Hypothalamus (tissue), 51 donors: ENCODE data around the gene KLF11.

Source experiments
- DNase-seq, 51 donors: peaks; one replicate each; lab custom pipeline; 2025; lab: John Stamatoyannopoulos, UW

The KLF11 gene

DNA sequence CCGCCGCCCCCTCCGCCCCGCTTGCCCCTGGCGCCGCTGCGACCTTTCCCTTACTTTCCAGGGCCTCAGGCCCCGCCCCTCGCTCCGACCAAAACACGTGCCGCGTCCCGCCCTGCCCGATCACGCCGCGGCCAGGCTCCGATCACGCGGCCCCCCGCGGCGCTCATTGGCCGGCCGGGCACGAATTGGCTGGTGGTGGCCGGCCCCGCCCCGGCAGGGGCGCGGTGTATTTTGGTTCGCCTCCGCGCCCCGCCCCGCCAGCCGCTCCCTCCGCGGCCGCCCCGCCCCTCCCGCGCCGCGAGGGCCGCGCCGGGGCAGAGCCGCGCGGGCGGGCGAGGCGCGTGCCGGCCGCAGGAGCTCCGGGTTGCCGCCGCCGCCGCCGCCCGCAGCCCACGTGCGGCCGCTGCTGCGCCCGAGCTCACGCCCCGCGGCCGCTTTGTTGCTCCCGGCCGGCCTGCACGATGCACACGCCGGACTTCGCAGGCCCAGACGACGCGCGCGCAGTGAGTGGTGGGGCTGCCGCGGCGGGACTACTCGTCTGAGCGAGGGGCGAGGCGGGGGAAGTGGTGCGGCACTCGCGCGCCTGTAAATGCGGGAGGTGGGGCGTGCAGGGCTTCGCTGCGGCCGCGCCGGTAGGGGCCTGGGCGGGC is at the start of gene KLF11:
Gene KLF11, plus strand, starts transcription at position 295 of the 650 bp plus-strand sequence. Its CDS starts 167 bp downstream, at position 462.
- DNase-seq = peak in 49 of 51 donors; percentile 17 to 86 (median 57)

DNA sequence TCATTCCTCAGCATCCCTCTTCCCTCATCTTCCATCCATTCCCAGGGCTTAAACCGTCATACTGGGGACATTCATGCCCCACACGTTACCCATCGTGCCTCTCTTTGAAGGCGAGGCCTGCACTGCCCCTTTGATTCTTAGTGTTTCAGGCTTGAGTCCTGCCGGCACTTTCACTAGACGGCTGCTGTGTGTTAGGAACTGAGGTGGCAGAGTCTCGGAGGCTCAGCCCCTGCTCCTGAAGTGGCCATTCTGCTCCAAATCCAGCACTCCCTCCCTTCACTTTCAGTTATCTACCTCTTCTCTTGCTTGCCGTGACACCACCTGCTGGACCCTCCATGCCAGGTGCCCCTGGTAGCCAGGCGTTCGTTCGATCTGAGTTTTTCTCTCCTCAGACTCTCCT is 48.9 kb upstream of the KLF11 start:
- no peak for DNase-seq

- no peak for DNase-seq
These were observed 48.3 kb upstream of the KLF11 start for GRCh38 chr2:9995059-9995458.

DNA sequence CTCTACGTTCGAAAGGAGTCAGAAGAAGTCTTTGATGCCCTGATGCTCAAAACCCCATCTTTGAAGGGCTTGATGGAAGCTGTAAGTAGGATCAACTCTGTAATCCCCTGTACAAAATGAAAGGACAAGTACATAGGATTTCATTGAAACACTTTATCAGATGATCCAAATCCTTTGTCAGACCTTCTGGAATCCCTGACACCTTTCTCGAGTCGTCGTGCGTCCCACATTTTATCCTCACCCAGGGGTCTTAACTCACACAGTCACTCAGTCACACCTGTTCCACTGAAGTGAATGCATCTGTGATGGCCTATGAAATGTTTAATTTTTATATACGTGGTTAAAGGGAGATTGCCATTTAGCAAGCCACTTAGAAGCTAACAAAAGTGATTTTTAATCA is 47.0 kb upstream of the KLF11 start:
- no peak for DNase-seq

GRCh38 chr2:9997936-9998335 is 45.4 kb upstream of the KLF11 start:
- DNase-seq = no peak

DNA sequence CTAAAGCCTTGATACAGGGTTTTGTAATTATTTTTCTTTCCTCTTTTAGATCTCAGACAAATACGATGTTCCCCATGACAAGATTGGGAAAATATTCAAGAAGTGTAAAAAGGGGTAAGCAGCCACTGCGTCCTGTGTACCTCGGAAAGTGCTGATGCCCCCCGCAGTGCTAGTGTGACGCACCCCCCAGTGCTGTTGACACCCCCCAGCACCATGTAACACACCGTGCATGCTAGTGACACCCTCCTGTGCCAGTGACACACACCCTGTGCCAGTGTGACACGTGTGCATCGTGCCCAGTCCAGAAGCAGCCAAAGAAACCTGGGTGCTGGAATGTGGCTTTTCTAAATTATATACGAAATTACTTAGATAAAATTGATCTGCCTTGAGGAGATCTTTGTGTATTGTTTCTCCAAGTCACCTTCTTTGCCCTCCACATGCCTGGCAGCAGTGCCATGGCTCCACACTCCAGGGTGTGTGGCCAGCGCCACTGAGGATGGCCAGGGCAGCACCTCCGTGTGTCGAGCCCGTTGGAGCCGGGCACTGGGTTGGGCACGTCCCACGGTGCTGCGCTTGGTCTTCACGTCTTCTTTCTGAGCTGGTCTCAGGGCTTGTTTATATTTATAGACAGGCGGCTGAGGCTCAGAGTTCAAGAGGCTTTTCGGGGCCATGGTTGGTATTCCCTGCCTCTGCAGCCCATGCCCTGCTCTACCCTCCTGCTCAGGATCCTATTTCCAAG is 44.3 kb upstream of the KLF11 start:
- DNase-seq = no peak

DNA sequence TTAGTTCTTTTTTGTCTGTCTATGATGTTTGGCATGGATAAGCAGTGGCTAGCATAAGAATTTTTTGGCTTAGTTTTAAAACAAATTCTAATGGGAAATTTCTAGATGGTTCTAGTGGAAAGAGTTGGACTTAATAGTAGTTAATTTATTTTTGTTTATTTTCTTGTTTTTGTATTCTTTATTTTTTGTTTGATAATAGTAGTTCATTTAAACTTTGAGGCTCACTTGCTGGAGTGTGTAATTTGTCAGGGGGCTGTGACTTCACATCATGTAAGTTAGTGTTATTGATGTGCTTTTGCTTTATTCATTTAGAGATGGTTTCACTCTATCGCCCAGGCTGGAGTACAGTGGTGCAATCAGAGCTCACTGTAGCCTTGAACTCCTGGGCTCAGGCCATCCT is 43.7 kb upstream of the KLF11 start:
- DNase-seq = no peak

DNA sequence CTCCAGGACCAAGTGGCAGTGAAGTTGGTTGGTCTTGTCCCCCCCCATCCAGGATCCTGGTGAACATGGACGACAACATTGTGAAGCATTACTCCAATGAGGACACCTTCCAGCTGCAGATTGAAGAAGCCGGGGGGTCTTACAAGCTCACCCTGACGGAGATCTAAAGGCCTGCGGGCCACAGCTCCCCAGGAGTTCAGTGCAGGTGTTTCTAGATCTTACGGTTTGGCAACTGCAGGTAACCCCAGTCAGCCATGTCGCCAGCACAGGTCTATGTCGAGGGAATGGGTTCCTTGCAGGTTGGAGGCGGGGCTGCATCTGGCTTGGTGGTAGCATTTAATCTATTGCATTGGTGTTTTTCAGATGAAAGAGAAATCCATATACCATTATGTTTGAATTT is 42.8 kb upstream of the KLF11 start:
- DNase-seq = no peak

GRCh38 chr2:10001586-10001985 is 41.8 kb upstream of the KLF11 start:
- DNase-seq = no peak

GRCh38 chr2:10002109-10002508 is 41.2 kb upstream of the KLF11 start:
- DNase-seq = no peak

DNA sequence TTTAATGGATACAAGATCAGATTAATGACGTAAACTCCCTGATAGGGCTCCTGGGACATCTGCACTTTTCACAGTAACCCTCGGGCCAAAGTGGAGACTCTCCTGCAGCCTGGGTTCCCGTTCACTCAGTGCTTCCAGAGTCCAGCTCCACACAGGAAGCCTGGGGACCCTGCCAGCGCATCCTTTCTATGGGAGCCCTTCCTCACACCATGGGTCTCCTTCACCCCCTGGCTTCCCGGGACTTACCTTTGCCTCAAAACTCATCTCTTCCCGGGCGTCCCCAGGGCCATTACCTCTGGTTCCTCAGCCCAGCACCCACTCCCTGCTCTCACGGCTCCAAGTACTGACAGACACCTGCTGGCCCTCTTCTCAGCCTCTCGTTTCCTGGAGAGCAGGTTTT is 40.7 kb upstream of the KLF11 start:
- DNase-seq = no peak

- no peak for DNase-seq
These were observed 39.9 kb upstream of the KLF11 start for GRCh38 chr2:10003206-10004125.

GRCh38 chr2:10004401-10004800 is 38.9 kb upstream of the KLF11 start:
- DNase-seq = no peak

DNA sequence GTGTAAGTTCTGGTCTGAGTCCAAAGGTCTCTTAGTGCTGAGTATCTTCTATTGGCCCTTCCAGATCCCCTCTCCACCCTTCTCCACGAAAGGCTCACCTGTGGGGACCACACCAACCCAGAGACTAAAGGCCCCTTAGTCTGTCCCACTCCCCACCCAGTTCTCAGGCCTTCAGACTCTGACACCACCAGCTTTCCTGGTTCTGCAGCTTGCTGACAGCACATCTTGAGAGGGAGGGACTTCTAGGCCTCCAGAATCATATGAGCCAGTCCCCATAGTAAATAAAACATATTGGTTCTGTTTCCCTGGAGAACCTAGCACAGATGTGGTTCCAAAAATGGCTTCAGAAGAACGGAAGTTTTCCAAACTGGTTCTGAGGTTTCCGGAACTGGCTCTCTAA is 38.5 kb upstream of the KLF11 start:
- no peak for DNase-seq

DNA sequence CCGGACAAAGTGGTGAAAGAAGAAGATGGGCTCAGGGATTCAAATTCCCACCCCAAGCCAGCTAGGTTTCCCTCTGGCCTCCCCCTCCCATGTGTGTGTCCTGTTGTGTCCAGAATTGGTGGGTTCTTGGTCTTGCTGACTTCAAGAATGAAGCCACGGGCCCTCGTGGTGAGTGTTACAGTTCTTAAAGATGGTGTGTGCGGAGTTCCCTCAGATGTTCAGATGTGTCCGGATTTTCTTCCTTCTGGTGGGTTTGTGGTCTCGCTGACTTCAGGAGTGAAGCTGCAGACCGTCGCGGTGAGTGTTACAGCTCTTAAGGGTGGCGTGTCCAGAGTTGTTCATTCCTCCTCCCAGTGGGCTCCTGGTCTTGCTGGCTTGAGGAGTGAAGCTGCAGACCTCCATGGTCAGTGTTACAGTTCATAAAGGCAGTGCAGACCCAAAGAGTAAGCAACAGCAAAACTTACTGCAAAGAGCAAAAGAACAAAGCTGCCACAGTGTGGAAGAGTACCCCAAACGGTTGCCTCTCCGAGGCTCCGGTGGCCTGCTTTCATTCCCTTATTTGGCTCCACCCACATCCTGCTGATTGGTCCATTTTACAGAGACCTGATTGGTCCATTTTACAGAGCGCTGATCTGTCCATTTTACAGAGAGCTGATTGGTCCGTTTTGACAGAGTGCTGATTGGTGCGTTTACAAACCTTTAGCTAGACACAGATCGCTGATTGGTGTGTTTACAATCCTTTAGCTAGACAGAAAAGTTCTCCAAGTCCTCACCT is 37.7 kb upstream of the KLF11 start:
- no peak for DNase-seq

DNA sequence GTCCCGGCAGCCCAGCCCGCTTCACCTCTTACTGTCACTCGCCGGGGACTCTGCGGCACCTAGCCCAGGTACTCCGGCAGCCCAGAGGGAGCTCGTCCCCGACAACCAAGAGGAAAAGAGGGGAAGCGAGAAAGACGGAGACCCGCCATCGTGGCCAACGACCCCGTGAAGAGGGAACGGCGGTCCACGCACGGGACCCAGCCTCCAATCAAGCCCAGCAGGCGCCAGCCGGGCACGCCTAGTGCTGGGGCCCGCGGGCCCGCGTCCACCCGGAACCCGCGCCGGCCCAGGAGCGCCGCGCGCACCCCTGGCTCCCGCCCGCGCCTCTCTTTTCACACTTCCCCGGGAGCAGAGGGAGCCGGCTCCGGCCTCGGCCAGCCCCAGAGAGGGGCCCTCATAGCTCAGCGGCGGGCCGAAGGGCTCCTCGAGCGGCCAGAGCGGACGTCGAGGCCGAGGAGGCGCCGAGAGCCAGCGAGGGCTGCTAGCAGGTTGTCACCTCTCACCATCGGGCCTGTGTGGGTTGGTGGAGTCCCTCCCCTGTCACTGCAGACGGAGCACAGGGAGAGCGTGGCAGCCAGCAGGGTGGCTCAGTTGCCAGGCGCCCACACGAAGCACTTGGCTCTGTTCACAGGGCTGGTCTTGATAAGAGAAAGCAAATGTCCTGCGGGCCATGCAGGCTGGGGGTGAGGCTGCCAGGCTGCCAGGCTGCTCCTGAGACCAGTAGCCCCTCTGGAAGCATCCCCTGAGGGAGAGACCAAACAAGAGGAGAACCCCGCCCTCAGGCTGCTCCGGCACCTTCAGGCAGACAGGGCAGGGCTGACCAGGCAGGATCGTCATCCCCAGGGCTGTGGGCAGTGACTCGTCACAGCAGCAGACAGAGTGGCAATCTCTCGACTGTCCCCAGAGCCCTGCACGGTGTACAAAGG is 36.9 kb upstream of the KLF11 start:
- peak in 1 of 51 donors; percentile 44 for DNase-seq

GRCh38 chr2:10007435-10007834 is 35.9 kb upstream of the KLF11 start:
- no peak for DNase-seq

- no peak for DNase-seq
These were observed 35.2 kb upstream of the KLF11 start for GRCh38 chr2:10007921-10008808.

GRCh38 chr2:10008809-10009176 is 34.6 kb upstream of the KLF11 start:
- DNase-seq = no peak
